GM18907 (cell line): ENCODE data around the gene ARMH4.

Source experiments
- ATAC-seq: cut with Tn5 transposase; IDR thresholded peaks from one replicate; pipeline ENCODE4 v1.9.1; 2021; ENCODE audit warnings: mild to moderate bottlenecking, moderate library complexity; ENCODE audit not compliant: unreplicated experiment

ARMH4 gene

DNA sequence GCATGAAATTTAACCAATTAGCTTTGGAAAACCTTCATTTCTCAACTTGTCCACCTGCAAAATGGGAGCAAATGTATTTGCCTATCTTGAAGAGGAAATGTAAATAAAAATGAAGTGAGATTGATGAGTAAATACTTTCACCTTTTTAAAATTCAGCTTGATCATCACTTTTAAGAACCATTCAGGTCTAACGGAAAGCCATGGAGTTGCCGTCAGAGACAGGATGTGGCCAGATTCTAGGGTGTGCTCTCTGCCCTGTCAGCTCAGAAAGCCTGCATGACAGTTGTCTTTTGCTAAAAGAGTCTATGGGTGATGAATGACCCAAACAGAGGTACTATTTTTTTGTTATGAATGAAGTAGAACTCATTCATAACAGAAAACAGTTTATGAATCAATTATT lies 181.8 kb downstream of the ARMH4 start:
- no peak for ATAC-seq

DNA sequence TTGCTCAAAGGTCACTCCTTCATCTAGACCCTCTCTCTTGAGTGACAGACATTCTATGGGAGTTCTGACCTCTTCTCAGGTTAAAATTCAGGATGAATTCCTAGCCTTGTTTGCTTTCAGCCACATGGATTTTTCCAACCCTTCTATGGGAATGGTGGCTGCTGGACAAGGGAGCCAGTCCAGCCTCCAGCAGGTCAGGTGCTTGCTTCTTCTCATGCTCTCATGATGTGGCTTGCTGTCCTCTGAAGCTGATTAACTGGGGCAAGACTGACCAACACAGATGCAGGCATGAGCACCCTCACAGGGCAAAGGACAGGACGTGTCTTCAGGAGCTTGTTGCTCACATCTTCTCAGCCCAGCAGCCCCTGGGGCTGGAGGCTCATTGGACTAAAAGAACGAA lies 188.9 kb downstream of the ARMH4 start:
- ATAC-seq = no peak

DNA sequence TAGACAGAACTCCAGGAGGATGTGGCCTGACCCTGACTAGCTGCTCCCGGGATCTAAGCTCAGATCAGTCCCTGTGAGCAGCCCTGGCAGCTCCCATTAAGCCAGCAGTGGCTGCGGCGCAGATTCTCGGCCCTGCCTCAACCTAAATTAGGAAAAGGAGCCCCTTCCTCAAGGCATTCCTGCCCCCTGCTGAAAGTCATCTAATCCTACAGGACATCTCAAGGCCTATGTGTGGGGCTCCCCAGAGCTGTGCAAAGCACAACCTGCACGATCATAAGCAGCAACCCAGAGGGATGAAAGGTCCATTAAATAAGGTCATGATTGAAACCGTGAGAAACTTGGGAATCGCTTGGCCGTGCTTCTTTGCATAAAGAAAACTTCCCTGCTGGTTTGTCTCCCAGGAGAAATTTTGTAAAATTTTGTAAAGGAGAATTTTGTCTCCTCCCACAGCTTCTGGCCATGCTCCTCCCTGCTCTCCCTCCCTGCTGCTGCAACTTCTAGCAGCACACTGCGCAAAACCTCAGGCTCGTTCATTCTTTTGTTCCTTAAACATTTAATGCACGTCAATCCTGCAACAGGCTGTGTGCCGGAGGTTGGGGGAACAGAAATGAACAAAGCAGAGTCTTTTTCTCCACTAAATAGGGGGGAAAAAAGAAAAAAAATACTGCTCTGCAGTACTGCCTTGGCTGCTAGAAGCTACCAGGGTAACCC lies 189.5 kb downstream of the ARMH4 start:
- ATAC-seq = no peak

DNA sequence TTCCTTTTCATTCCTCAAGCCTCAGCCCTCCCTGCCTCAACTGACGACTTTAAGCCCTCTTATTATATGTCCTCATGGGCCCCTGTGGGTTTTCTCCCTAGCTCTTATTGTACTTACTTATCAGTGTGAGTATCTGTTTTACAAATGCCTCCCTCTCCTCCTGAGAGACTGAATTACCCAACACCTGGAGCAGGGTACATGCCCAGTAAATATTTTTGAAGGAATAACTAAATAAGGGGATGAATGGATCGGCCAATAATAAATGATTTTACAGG lies 190.3 kb downstream of the ARMH4 start:
- no peak for ATAC-seq

DNA sequence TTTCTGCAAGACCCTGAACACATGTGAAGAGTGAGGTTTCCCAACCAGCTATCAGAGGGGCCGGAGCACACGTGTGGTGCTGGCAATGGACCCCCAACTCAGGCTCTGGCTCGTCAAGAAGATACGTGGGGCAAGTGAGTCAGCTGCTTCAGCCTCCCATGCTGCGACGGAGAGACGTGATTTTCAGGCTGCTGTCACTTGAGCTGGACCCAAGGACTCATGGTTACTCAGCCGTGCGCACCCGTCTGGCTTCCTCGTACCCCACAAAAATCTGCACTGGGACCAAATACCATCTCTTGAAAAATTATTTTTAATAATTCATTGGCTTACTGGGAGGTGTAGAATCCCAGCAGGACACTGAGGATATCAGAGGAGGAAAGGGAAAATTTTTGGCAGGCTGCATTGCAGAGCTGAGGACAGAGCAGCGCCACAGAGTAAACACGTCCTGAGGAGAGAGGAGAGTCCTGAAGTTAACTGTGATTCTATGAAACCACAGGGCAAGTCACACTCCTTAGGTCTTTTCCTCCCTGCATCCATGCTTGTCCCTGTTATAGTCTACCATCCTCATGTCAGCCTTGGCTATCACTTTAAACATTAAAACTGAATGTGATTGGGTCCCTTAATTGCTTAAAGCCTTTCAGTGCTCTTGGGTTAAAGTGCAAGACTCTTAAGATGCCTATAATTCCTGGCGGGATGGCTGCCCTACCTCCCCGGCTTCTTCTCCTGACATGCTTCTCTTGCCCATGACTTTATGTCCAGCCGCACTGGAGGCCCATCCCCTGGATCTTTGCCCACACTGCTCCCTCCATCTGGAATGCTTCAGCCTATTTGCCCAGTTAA lies 190.8 kb downstream of the ARMH4 start:
- no peak for ATAC-seq

DNA sequence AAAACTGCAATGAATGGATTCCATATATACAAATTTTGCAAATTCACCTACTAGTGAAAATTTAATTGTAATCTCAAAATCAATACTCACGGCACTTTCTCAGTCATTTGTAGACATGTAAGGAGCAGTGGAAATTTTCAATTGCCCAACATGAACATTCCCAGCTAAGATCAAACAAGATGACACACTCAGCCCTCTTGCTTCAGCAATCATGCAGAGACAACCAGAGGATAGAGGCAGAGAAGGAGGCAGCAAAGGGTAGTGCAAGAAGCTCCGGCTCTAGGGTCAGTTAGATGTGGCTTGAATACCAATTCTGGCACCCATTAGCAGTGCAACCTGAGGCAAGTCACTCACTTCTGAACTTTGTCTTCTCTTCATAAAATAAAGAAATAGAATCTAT lies 194.6 kb downstream of the ARMH4 start:
- no peak for ATAC-seq
